Neural cell (in vitro differentiated cells): Measurements from ENCODE around the gene REV1.

Experiments
- POLR2AphosphoS5 ChIP-seq: IDR thresholded peaks from 2 replicates; pipeline ENCODE4 v1.6.1; 2012
- TF ChIP-seq, protein P1 (sequence below): fragments of 450-650 bp; IDR thresholded peaks from 2 replicates; pipeline ENCODE4 v1.5.1; 2014; ENCODE audit warnings: antibody characterized with exemption, mild to moderate bottlenecking, moderate library complexity; ENCODE audit not compliant: poor library complexity, severe bottlenecking

DNA sequence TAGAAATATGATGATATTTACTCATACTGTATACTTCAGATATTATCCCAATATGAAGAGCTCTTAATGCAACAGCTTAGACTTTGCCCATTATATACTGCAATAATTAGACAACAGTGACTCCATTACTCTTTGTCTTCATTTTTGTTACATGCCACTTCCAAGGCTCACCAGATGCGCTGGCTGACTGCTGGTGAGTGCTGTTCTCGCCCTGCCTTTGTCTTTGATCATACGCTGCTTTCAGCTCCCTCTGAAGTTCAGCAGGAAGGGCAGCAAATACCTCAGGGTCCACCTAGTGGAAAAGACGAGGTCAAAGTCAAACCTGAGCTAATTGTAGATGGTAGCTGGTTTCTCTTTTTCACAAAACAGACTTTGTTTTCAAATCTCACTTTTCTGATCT lies 86.3 kb downstream of the REV1 start:
- TF ChIP-seq POLR2AphosphoS5 = no peak
- TF ChIP-seq, protein P1, sequence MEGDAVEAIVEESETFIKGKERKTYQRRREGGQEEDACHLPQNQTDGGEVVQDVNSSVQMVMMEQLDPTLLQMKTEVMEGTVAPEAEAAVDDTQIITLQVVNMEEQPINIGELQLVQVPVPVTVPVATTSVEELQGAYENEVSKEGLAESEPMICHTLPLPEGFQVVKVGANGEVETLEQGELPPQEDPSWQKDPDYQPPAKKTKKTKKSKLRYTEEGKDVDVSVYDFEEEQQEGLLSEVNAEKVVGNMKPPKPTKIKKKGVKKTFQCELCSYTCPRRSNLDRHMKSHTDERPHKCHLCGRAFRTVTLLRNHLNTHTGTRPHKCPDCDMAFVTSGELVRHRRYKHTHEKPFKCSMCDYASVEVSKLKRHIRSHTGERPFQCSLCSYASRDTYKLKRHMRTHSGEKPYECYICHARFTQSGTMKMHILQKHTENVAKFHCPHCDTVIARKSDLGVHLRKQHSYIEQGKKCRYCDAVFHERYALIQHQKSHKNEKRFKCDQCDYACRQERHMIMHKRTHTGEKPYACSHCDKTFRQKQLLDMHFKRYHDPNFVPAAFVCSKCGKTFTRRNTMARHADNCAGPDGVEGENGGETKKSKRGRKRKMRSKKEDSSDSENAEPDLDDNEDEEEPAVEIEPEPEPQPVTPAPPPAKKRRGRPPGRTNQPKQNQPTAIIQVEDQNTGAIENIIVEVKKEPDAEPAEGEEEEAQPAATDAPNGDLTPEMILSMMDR = no peak
